Stimulated activated CD8-positive, alpha-beta memory T cell treated with anti-CD3 and anti-CD28 coated beads, Interleukin-15, amount 100 ng/mL, for 4 hours (primary cell): ENCODE results near the gene SOX10.

Experiments used
- DNase-seq, 2 donors: peaks; one replicate each; pipeline ENCODE4 v3.0.0-alpha.2; 2020; ENCODE audit warnings: low read depth in 2 of 2

SOX10 gene

DNA sequence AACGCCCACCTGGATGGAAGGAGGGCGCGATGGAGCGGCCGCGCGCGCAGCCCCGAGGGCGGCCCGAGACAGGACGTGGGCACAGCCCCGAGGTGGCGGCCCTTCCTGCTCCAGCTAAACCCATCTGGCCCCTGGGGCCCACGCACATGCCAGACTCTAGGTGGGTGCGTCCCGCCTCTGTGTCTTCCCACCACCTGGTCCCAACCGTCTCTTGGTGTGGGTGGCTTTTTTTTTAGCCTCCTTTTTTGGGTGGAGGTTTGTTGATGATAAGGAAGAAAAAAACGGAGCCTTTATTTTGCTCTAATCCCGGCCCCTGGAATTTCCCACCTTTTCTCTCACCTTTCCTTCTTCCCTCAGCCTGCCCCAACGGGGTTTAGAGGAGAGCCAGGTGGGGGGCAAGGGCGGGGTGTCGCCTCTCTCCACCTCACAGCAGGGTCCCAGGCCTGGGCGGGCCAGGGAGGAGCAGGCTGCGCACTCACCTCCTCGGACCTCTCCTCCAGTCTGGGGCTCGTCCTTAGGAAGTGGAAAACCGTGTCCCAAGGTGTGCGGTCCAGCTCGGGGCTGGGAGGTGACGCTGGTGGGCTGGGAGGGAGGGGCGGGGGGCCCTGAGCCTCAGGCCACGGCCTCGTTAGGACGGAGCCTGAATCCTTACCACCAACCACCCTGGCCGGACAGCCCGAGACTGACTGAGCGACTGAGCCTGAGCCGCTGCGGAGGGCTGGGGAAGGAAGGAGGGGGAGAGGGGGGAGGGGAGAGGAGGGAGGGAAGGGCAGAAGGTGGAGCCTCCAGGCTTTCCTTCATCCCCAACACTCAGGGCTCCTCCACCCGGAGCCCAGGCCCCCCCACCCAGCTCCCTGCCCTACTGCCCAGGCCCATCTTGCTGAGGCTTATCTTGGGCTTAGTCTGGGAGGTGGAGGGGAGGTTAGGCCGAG is at the start of gene SOX10:
TSS of gene SOX10 (minus strand) at position 696 of the 932 bp plus-strand sequence. CDS start 771 bp downstream, outside the sequence.
- no peak for DNase-seq

DNA sequence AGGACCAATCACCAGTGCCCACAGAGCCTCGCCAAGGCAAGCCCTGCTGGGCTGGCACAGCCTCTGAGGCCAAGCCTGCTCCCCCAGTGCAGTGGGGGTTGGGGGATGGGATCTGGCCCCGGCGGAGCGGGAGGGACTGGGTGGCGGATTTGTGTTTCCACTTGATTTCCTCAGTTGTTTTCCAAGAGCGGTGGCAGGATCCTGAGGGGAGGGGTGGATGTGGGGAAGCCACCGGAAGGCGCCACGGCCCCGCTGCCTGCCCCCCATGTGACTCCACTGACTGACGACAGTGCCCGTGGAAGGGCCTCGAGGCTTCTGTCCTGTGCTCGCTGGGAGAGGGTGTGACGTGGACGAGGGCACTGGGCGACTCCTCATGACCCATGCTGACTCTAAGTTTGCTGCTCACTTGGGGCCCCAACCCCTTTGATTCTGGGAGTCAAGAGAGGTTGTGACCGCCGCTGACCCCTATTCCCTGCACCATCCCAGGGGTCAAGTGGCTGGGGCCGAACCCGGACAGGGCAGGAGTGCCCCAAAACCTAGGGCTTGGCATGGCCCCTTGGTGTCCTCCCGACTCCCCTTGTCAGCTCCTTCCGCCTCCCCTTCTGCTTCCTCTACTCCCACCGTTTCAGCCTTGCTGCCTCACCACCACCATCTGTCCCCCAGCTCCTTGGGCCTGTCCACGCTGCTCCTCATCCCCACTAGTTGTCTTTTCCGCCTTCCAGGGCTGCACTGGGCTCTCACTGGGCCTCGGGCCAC is 49.3 kb upstream of the SOX10 start:
- no peak for DNase-seq

DNA sequence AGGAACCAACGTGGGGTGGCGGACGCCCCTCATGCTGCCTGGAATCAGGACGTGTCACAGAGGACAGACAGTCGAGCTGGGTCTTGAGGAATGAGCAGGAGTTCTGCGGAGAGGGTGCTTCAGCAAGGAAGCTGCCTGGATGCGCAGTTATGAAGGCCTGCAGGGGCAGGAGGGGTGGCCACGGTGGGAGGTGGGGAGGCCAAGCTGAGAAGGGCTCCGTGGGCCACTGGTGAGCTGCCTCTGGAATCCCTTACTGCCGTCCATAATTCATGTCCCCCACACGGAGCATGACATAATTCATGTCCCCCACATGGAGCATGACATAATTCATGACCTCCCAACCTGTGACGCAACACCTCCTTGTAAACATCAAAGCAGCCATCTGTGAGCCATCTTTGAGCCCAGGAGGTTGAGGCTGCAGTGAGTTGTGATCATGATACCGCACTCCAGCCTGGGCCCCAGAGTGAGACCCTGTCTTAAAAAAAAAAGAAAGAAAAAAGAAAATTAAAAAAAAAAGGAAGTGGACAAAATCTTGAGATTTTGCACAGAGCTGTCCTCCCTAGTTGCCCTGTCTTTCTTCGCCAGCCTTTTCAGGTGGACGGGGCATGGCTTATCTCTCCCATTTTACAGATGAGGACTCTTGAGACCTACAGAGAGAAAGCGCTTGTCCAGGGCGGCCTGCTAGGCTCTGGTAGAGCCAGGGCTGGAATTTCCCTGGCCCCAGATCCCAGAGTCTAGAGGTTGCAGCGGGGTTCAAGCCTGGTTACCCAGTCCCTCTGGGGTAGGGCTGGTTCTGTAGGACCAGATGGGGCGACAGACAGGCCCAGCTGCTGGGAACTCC is 48.5 kb upstream of the SOX10 start:
- DNase-seq = no peak

DNA sequence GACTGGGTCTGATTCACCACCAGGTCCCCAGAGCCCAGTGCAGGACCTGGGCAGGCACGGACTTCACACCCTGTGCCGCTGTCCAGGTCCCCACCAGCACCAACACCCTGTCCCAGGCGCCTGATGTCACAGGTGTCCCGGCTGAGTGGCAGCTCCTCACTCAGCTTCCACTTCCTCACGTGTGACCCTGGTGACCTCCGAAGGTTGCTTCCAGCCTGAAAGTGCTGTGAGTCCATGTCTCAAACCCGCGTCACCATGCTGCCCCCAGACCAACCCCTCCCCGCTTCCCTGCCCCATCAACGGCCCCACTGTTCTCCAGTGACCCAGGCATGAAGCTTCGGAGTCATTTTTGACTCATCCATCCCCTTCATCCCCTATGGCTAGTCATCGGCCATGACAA is 47.1 kb upstream of the SOX10 start:
- DNase-seq = no peak

DNA sequence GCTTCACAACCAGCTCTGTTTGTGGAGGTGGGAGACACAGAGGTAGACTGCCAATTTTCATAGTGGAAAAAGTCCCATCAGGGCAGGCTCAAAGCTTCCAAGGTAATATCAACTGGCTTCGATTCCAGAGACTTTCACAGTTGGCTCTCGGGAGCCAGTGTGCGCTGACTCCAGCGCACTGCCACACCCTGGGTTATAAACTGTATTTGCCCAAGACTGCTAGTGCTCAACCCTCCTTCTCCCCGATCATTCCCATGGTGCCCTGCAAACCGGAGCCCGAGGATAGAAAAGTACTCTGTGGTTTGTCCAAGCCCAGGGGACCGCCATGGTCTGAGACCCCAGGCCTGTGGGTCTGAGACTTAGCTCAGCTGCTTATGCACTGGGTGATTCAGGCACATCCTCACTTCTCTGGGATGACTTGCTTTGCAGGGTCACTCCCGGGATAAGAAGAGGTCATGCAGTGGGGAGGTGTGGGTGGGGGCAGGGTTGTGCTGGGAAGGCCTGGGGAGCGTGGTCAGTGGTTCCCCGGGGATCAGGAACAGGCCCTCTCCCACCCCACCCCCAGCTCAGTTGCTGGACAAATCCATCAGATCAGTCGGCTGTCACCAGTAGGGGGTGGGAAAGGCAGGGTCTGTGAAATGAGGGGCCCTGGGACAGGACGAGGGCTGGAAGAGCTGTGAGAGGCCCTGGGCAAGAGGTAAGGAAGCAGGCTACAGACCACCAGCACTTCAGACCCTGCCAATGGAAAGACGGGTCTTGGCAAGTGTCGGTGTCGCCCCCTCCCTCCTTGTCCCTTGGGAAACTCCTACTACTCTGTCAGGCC is 46.2 kb upstream of the SOX10 start:
- no peak for DNase-seq

DNA sequence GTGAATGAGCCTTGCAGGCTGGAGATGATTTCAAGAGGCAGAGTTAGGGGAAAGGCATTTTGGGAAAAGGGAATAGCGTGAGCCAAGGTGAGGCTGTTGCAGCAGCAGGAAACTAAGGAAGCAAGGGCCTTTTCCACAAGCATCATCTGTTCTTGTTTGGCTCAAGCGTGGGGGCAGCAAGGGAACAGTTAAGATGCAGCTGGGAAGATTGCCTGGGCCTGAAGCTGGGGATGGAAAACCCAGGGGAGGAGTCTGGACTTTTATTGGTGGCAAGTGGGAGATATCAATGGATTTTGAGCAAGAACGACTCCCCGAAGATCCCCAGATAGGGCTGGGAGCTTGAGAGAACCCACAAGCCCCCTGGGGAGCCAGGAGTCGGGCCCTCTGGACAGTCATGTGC is 45.5 kb upstream of the SOX10 start:
- DNase-seq = no peak

DNA sequence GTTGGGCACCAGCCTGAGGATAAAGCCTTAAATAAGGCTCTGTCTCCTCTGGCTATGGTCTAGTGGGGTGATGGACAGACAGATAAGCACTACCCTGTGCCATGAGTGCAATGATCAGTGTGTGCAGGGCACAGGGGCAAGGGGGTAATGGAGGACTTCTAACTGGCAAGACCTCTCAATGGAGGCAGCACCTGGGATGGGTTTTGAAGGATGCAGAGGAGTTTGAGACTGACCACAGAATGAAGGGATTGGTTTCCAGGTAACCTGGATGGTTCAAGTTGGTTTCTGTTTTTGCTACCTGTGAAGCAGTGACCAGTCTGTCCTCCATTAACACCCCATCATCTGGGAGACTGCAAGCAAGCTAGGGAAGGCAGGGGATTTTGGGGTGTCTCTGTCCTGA is 45.0 kb upstream of the SOX10 start:
- DNase-seq = no peak

DNA sequence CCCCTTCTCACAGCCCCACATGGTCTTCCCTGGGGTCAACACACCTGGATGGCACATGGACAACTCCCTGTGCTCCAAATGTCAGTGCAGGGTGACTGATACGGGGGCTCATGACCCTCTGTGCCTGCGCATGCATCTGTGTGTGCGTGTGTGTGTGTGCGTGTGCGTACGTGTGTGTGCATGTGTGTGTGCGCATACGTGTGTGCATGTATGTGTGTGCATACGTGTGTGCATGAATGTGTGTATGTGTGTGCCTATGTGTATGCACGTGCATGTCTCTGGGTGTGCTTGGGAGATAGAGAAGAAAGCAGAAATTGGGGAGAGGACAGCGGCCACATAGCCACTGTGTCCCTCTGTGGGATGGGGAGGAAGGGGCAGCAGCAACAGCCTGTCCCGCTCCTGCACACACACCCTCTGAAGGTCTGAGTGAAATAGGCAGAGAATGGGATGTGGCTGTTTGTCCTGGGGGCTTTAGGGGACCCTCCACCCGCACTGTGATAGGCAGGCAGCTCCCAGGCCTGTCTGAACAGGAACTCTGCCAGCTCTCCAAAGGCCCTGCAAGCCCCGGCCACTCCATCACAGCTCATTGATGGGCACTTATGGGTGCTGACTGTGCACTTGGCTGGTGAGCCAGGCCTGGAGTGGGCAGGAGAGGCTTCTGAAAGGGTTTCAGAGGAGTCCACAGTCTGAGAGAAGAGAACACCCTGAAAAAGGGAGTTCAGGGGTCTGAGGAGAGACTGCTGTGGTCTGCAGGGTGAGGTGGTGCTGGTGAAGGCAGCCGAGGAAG is 44.2 kb upstream of the SOX10 start:
- no peak for DNase-seq

DNA sequence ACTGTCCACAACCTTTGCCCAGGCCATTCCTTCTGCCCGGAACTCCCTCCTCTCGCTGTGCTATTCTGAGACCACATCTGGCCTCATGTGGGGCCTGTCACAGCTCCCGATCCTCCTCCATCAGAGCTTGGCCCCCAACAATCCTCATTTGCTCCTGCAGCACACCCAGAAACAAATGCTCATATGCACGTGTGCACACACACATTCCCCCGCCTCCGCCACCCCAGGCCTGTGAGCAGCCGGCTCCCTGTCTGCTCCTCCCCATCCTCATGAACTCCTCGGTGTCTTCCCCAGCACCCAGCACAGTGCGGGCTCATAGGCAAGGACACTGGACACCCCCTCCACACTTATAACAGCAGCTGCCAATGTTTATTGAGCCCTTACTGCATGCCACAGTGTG is 43.1 kb upstream of the SOX10 start:
- DNase-seq = no peak

DNA sequence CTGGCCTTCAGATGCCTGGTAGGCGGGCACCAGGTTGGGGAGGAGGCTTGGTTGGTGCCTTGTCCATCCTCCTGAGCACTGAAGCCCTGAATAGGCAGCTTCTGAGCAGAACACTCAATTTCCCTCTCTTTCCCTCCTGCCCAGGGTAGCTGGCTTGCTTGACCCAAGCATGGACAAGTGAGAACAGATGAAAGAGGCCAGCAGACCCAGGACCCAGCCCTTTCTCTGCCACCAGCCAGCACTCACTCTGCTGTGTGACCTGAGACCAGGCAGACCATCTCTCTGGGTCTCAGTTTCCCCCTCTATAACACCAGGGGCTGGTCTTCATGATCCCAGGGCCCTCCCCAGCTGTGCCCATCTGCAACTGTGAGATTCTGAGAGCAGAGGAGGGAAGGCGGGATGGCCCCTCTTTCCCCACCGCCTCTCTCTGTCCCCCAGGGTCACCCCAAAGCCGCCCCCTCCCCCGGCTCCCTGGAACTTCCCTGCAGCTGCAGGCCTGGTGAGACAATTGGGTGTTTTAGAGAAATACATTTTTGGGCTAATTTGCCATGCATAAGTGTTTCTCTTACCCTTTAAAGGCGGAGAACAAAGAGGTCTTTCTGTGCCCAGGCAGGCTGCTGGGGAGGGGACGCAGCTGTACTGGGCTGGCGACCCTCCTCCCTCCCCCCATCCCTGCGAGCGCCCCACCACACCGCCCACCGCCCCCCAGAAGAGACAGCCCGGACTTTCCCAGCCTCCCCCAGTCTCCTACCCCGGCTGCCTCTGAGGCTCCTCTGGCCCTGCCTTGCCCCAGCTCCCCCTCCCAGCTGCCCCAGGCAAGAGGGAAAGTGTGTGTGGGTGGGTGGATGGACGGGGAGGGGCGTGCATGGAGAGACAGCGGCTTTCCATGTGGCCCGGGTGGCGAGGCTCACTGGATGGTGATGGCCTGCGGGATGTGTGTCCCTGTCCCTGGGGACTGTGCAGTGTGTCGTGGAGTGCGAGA is 42.1 kb upstream of the SOX10 start:
- no peak for DNase-seq

DNA sequence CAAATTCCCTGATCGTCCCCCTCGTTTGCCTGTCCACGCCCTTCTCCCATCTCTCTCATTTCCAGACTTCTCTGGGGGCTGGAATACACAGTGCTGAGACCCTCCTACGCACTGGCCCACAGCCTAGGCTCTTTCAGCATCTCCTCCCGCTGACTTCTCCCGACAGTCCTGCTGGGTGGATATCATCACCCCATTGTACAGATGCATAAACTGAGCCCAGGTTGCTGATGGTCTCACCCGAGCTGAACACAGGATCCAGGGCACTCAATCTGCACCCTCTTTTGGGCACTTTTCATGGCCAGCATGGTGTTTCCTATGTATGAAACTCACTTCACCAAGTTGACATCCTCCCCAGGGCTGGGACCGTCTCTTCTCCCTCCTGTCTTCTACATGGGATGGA is 41.2 kb upstream of the SOX10 start:
- no peak for DNase-seq

DNA sequence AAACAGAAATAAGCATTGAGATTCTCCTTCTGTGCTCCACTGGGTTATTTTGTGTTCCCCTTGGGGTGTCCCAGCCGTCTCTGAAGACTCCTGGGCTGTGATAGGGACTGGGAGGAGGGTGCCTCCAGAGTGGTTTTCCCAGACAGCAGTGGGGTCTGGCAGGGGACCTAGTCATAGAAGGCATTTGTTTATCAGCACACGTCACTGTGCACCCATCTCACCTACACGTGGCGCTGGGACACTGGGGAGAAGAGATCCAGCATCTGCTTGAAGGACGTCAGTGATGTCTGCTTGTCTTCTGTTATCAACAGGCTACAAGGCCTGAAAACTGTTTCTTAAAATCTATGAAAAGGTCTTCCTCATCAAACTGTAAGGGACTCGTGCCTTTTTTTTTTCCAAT is 38.7 kb upstream of the SOX10 start:
- DNase-seq = no peak

DNA sequence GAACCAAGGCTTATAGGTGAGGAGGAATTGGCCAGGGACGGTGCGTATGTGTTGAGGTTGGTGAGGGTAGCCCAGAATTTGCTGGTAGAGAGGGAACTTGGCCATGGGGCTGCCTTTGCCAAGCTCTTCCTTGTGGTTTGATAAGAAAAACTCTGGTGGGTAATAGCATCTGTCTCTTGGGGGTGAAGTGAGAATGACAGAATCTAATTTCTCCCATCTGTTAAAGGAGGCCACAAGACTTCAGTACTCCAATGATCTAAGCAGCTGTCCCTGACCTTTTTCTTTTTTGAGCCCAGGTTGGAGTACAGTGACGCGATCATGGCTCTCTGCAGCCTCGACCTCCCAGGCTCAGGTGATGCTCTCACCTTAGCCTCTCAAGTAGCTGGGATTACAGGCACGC is 36.9 kb upstream of the SOX10 start:
- no peak for DNase-seq

DNA sequence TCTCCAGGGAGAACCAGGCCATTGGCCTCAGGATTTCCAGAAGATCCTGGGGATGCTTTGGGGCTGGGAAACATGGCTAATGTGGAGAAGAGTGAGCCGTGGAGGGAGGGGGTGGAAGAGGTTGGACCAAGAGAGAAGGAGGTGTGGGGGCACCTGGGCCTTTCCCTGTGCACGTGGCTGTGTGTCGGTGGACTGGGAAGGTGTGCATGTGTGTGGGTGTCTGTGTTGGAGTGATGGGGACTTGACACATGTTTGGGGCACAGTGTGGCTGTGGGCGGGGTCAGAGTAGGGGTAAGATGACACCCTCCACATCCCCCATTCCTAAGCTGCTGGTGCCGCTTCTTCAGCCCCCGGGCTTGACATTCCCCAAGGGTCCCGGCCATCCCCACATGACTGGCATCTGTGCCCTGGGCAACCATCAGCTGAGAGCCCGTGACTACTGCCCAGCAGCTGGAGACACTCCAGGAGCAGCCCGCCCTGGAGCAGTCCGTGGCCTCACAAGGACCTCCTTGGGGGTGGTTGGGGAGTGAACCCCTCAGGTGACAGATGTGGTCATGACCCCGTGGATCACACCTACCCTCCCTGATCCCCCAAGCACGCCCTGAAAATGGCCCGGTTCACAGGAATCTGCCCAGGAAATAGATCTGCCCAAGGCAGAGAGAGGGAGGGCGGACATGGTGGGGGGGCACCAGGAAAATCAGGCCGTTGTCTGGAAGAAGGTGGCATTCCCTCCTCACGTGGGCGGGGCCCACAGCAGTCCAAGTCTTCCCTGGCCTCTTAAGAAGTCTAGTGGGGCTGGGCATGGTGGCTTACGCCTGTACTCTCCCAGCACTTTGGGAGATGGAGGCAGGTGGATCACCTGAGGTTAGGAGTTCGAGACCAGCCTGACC is 34.8 kb upstream of the SOX10 start:
- DNase-seq = no peak

DNA sequence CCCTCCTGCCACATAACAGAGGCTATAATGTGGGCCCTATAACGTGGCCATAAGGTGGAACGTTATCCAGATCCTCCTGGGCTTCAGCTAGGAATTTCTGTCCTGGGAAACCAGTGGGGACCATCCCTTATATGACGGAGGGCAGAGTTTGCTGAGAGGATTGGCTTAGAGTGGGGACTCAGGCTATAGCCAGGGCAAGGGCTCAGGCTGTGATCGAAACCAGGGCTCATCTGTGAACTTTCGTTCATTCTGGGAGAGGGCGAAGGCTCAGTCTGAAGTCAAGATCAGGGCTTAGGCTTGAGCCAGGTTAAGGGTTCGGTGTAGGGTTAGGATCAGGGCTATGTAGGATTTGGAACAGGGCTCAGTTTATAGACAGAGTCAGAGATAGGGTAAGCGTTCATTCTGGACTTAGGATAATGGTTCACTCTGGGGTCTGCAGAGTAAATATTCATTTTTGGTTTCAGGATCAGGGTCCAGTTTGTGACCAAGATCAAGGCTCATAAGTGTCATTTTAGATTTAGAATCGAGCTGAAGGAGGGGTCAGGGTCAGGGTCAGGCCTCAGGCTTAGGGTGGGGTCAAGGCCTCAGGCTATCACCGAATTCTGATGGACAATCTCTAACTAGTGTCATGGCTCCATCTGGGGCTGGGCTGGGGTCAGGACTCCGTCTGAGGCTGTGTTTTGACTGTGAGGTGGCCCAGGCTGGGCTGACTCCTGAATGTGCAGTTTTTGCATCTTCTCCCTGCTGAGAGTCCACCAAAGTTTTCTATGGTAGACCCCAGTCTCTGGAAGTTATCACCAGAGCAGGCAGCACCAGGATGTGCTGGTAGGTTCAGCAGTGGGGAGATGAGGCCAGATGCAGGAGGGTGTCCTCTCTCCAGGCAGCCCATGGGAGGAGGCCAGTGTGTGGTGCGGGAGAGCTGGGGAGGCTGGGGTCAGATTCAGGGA is 33.9 kb upstream of the SOX10 start:
- no peak for DNase-seq

DNA sequence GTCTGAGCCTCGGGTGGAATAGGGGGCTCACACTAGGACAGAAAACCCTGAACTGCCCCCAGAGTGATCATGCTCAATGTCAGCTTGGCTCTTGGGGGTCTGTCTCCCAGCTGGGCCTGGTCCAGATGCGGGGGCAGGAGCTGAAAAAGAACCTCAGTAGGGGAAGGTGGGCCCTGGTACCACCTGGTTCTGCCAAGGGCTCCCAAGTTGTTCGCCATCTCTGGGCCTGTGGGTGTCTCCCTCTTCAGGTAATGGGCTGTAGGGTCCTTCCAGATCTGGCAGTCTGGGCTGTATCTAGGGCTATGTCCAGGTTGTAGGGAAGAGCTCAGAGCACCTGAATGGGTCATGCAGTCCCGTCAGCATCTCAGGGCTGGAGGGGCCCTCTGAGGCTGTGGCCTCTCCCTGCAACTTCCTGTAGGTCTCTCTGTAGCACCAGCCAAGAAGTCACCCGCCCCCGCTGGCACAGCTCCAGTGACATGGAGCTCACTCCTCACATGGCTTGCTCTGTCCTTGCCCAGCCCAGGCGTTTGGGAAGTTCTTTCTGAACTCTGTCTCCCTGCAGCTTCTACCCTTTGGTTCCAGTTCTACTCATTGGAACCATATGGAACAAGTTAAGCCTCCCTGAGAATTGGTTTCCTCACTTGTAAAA is 33.0 kb upstream of the SOX10 start:
- no peak for DNase-seq
